GM12872 (cell line): Measurements from ENCODE around the gene TMEM202.

Experiments used
- TF ChIP-seq, protein P1 (sequence below): IDR thresholded peaks from 3 replicates; pipeline ENCODE4 v1.5.1; 2011; ENCODE audit warnings: low read depth, mild to moderate bottlenecking, low read length, moderate library complexity; ENCODE audit not compliant: insufficient read depth

The TMEM202 gene

DNA sequence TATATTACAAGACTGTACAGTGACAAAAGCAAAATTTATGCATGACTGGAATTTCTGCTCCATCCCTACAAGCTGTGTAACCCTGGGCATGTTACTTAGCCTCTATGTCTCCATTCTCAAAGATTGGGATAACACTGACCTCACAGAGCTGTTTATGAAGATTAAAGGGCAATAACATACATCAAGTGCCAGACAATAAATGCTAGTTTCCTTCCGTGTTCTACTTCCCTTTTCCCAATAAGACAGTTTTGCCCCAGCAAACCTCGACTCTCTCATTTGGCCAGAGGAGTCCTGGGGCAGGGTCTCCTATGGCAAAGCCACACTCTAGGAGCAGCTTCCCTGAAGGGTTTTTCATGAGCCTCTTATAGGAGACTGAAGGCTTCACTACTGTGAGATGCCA, 29.8 kb upstream of the TMEM202 start:
- TF ChIP-seq, protein P1, sequence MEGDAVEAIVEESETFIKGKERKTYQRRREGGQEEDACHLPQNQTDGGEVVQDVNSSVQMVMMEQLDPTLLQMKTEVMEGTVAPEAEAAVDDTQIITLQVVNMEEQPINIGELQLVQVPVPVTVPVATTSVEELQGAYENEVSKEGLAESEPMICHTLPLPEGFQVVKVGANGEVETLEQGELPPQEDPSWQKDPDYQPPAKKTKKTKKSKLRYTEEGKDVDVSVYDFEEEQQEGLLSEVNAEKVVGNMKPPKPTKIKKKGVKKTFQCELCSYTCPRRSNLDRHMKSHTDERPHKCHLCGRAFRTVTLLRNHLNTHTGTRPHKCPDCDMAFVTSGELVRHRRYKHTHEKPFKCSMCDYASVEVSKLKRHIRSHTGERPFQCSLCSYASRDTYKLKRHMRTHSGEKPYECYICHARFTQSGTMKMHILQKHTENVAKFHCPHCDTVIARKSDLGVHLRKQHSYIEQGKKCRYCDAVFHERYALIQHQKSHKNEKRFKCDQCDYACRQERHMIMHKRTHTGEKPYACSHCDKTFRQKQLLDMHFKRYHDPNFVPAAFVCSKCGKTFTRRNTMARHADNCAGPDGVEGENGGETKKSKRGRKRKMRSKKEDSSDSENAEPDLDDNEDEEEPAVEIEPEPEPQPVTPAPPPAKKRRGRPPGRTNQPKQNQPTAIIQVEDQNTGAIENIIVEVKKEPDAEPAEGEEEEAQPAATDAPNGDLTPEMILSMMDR, result no peak

DNA sequence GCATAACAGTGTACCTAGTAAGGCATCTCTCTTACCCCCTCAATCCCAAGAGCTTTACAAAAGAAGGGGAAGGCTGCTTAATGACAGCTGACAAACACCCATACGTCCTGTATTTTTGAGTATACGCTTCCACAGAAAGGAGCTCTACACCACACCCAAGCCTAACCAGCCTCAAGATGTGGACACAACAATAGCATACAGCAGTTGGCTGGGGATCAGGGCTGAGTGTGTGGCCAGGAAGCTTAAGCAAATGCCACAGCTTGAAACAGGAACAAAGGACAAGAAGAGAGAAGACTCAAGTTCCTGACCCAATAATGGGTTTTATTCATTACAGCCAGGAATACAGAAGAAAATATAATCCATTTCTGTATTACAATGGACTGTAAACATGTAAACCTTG, 29.2 kb upstream of the TMEM202 start:
- TF ChIP-seq, protein P1, result no peak

GRCh38 chr15:72369964-72370363, 28.1 kb upstream of the TMEM202 start:
- TF ChIP-seq, protein P1, result no peak

DNA sequence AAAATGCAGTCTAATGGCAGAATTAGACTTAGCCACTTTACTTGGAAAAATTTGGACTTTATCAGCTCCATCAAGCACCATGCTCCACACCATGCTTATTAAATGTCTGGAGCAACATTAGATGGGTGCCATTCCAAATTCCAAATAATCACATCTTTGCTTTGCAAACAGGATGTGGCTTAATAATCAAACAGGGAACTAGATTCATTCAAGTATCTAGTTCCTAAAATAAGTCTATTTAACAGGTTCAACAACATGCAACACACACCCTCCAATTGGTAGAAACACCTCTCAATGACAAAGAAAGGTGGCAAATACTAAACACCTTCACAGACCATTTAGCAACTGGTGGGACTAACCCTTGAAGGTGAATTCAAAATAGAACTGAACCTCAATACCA, 25.7 kb upstream of the TMEM202 start:
- TF ChIP-seq, protein P1, result no peak

- TF ChIP-seq, protein P1, result no peak
These were observed 22.6 kb upstream of the TMEM202 start for GRCh38 chr15:72375501-72375845.

GRCh38 chr15:72375846-72376581, 22.1 kb upstream of the TMEM202 start, which contains the start of gene HEXA:
HEXA (minus strand) TSS chr15:72376014; CDS start chr15:72375972, 42 bp downstream.
- TF ChIP-seq, protein P1, result no peak

GRCh38 chr15:72377331-72377730, 20.8 kb upstream of the TMEM202 start:
- TF ChIP-seq, protein P1, result no peak
